Loucy (cell line): ENCODE data around the gene ENKD1.

Experiments used
- CTCF ChIP-seq: fragments of 200-600 bp; sonication (generic); conservative IDR thresholded peaks from 2 replicates; pipeline ENCODE4 v1.5.1; 2014; ENCODE audit warnings: mild to moderate bottlenecking, antibody characterized with exemption, low read length
- EZH2phosphoT487 ChIP-seq: fragments of 200-600 bp; IDR thresholded peaks from 2 replicates; pipeline ENCODE4 v1.6.1; 2018; ENCODE audit warnings: antibody characterized with exemption, mild to moderate bottlenecking, moderate library complexity, borderline replicate concordance

GRCh38 chr16:67657017-67657608 lies 9.4 kb downstream of the ENKD1 start:
- TF ChIP-seq CTCF (no peak), EZH2phosphoT487 (no peak)
